IMR-90 (cell line): ENCODE data around the gene STAT1. TPM values are rescaled to one million over a fixed set of nuclear protein-coding genes. Genes with fewer than 3 reads are reported as not detected.

Source experiments
- ATAC-seq: fragments of 200-7000 bp; cut with Tn5 transposase; 2 replicates; pipeline ENCODE4 v1.9.1; 2020; ENCODE audit warnings: low read depth, mild to moderate bottlenecking, moderate library complexity
- BruUV-seq: library from RNA; stranded (reverse); fragments of 400-500 nt; replicated peaks from 2 replicates; lab custom pipeline; 2021; lab: Mats Ljungman, UMichigan
- CTCF ChIA-PET: fragments of 300-600 bp; formaldehyde crosslinking; extraction: SDS; loops from one replicate; lab custom pipeline; 2021; ENCODE audit warnings: antibody characterized with exemption; lab: Yijun Ruan, JAX
- POLR2A ChIA-PET: fragments of 300-600 bp; sonication (Branson Sonifier 250); formaldehyde crosslinking; loops from one replicate; lab custom pipeline; 2022; ENCODE audit warnings: antibody characterized with exemption; ENCODE audit not compliant: unreplicated experiment; lab: Charles Lee
- DNase-seq: peaks from one replicate; pipeline ENCODE4 v3.0.0; 2013
- H2AFZ ChIP-seq: replicated peaks from 2 replicates; pipeline ENCODE3; 2013; ENCODE audit warnings: low read length, mild to moderate bottlenecking; ENCODE audit not compliant: poor library complexity
- H2AK5ac ChIP-seq: 2 replicates; pipeline ENCODE4 v1.6.1; 2013; ENCODE audit warnings: low read depth, low read length, inconsistent platforms
- H2AK9ac ChIP-seq: replicated peaks from 2 replicates; pipeline ENCODE3; 2013; ENCODE audit warnings: mild to moderate bottlenecking, low read depth, low read length, moderate library complexity; ENCODE audit not compliant: poor library complexity
- H2BK120ac ChIP-seq: 2 replicates; pipeline ENCODE4 v1.6.1; 2013; ENCODE audit warnings: low read depth, low read length, inconsistent platforms
- H2BK15ac ChIP-seq: 3 replicates; pipeline ENCODE4 v1.6.1; 2013; ENCODE audit warnings: low read depth, low read length, inconsistent platforms
- H2BK20ac ChIP-seq: 2 replicates; pipeline ENCODE4 v1.6.1; 2013; ENCODE audit warnings: low read depth, mild to moderate bottlenecking, inconsistent platforms, low read length, moderate library complexity
- H2BK5ac ChIP-seq: 2 replicates; pipeline ENCODE4 v1.6.1; 2013; ENCODE audit warnings: mild to moderate bottlenecking, low read depth, low read length, inconsistent platforms; ENCODE audit not compliant: poor library complexity, severe bottlenecking
- H3K14ac ChIP-seq: replicated peaks from 2 replicates; pipeline ENCODE4 v1.6.1; 2013; ENCODE audit warnings: low read depth, low read length, inconsistent platforms
- H3K18ac ChIP-seq: 2 replicates; pipeline ENCODE4 v1.6.1; 2013; ENCODE audit warnings: low read depth, low read length, control low read depth
- H3K23ac ChIP-seq: 2 replicates; pipeline ENCODE4 v1.6.1; 2013; ENCODE audit warnings: low read depth, low read length, inconsistent platforms
- H3K27ac ChIP-seq: 2 replicates; pipeline ENCODE4 v1.5.1; 2013; ENCODE audit warnings: mild to moderate bottlenecking, control low read depth, low read length; ENCODE audit not compliant: insufficient read depth
- H3K27me3 ChIP-seq: 2 replicates; pipeline ENCODE4 v1.6.1; 2013; ENCODE audit warnings: low read length; ENCODE audit not compliant: control insufficient read depth, insufficient read depth
- H3K36me3 ChIP-seq: 2 replicates; pipeline ENCODE4 v1.6.1; 2013; ENCODE audit warnings: low read length, mixed read lengths; ENCODE audit not compliant: control insufficient read depth, insufficient read depth
- H3K4ac ChIP-seq: 2 replicates; pipeline ENCODE4 v1.6.1; 2013; ENCODE audit warnings: low read depth, low read length, inconsistent platforms
- H3K4me1 ChIP-seq: 2 replicates; pipeline ENCODE4 v1.6.1; 2013; ENCODE audit warnings: low read length, mixed read lengths; ENCODE audit not compliant: control insufficient read depth, insufficient read depth
- H3K4me2 ChIP-seq: 2 replicates; pipeline ENCODE4 v1.6.1; 2013; ENCODE audit warnings: low read depth, mild to moderate bottlenecking, control low read depth, low read length, moderate library complexity
- H3K4me3 ChIP-seq: 2 replicates; pipeline ENCODE4 v1.5.1; 2013; ENCODE audit warnings: low read depth, mild to moderate bottlenecking, control low read depth, low read length, moderate library complexity; ENCODE audit not compliant: insufficient read depth
- H3K56ac ChIP-seq: 2 replicates; pipeline ENCODE4 v1.6.1; 2013; ENCODE audit warnings: low read length, inconsistent platforms; ENCODE audit not compliant: insufficient read depth; ENCODE audit errors: extremely low read depth
- H3K79me1 ChIP-seq, 2 experiments: 2 replicates each; pipeline ENCODE4 v1.6.1; 2013; ENCODE audit warnings: low read length in 2 of 2, inconsistent platforms in 1 of 2, low read depth in 1 of 2
- H3K9ac ChIP-seq: 2 replicates; pipeline ENCODE4 v1.6.1; 2013; ENCODE audit warnings: low read depth, low read length, control low read depth
- H3K9me1 ChIP-seq: 2 replicates; pipeline ENCODE4 v1.6.1; 2013; ENCODE audit warnings: low read length, inconsistent platforms; ENCODE audit not compliant: insufficient read depth
- H3K9me3 ChIP-seq: 2 replicates; pipeline ENCODE4 v1.6.1; 2013; ENCODE audit warnings: low read length; ENCODE audit not compliant: control insufficient read depth, insufficient read depth
- H4K20me1 ChIP-seq: 2 replicates; pipeline ENCODE4 v1.6.1; 2013; ENCODE audit warnings: low read length, inconsistent platforms; ENCODE audit not compliant: insufficient read depth
- H4K5ac ChIP-seq: 2 replicates; pipeline ENCODE4 v1.6.1; 2013; ENCODE audit warnings: mild to moderate bottlenecking, low read depth, low read length, control low read depth
- H4K8ac ChIP-seq, 2 experiments: 2 replicates each; pipeline ENCODE4 v1.6.1; 2013; ENCODE audit warnings: low read depth in 2 of 2, low read length in 2 of 2, control low read depth in 1 of 2, inconsistent platforms in 1 of 2
- H4K91ac ChIP-seq: 2 replicates; pipeline ENCODE4 v1.6.1; 2013; ENCODE audit warnings: low read depth, low read length, inconsistent platforms; ENCODE audit not compliant: insufficient read depth
- BHLHE40 ChIP-seq: fragments of 150-350 bp; IDR thresholded peaks from 2 replicates; pipeline ENCODE4 v1.6.1; 2016; ENCODE audit warnings: mild to moderate bottlenecking, low read depth, low read length
- CEBPB ChIP-seq: IDR thresholded peaks from 2 replicates; pipeline ENCODE4 v1.6.1; 2012; ENCODE audit warnings: low read depth, low read length, improper control_type of control experiment
- CHD1 ChIP-seq: IDR thresholded peaks from 2 replicates; pipeline ENCODE4 v1.6.1; 2012; ENCODE audit warnings: low read depth, low read length, improper control_type of control experiment
- ELK1 ChIP-seq: fragments of 150-350 bp; IDR thresholded peaks from 2 replicates; pipeline ENCODE4 v1.6.1; 2016; ENCODE audit warnings: low read depth, mild to moderate bottlenecking, low read length, moderate library complexity, borderline replicate concordance
- FOS ChIP-seq: fragments of 150-350 bp; IDR thresholded peaks from 2 replicates; pipeline ENCODE4 v1.6.1; 2016; ENCODE audit warnings: low read depth, low read length
- MAFK ChIP-seq: IDR thresholded peaks from 2 replicates; pipeline ENCODE4 v1.6.1; 2012; ENCODE audit warnings: low read depth, low read length, improper control_type of control experiment
- MAZ ChIP-seq: IDR thresholded peaks from 2 replicates; pipeline ENCODE4 v1.6.1; 2012; ENCODE audit warnings: low read depth, mild to moderate bottlenecking, low read length, improper control_type of control experiment, moderate library complexity, borderline replicate concordance
- MXI1 ChIP-seq: IDR thresholded peaks from 2 replicates; pipeline ENCODE4 v1.6.1; 2012; ENCODE audit warnings: low read depth, mild to moderate bottlenecking, low read length, moderate library complexity, borderline replicate concordance
- NFE2L2 ChIP-seq: fragments of 150-350 bp; IDR thresholded peaks from 2 replicates; pipeline ENCODE4 v1.6.1; 2016; ENCODE audit warnings: low read depth, mild to moderate bottlenecking, low read length
- POLR2A ChIP-seq: IDR thresholded peaks from 2 replicates; pipeline ENCODE4 v1.6.1; 2012; ENCODE audit warnings: mild to moderate bottlenecking, low read depth, low read length
- RAD21 ChIP-seq: IDR thresholded peaks from 2 replicates; pipeline ENCODE4 v1.6.1; 2012; ENCODE audit warnings: low read length, improper control_type of control experiment
- RCOR1 ChIP-seq: IDR thresholded peaks from 2 replicates; pipeline ENCODE4 v1.6.1; 2012; ENCODE audit warnings: mild to moderate bottlenecking, low read length, improper control_type of control experiment; ENCODE audit not compliant: insufficient replicate concordance
- RFX5 ChIP-seq: IDR thresholded peaks from 2 replicates; pipeline ENCODE4 v1.8.0; 2012; ENCODE audit warnings: low read depth, mild to moderate bottlenecking, low read length, moderate library complexity
- SMC3 ChIP-seq: fragments of 150-350 bp; IDR thresholded peaks from 2 replicates; pipeline ENCODE4 v1.6.1; 2016; ENCODE audit warnings: low read depth, mild to moderate bottlenecking, antibody characterized with exemption, low read length, moderate library complexity
- USF2 ChIP-seq: fragments of 150-350 bp; IDR thresholded peaks from 2 replicates; pipeline ENCODE4 v1.6.1; 2017; ENCODE audit warnings: mild to moderate bottlenecking, antibody characterized with exemption, low read length, low read depth
- WGBS, 2 experiments: methylation state at CpG; one replicate each; pipeline versions ENCODE4 v1.1.5 to v1.1.7; 2013; ENCODE audit warnings: missing lambda C conversion rate in 2 of 2; ENCODE audit not compliant: insufficient read length in 1 of 2; ENCODE audit errors: extremely low coverage in 2 of 2; 5-methylcytosine and 5-hydroxymethylcytosine counted together
- dilution Hi-C: fragments of 300-500 bp; cut with HindIII; formaldehyde crosslinking; loops from one replicate; pipeline ENCODE4 v1.14.3; 2018; ENCODE audit warnings: low sequenced_read_pairs; ENCODE audit not compliant: unreplicated experiment
- in situ Hi-C: fragments of 300-500 bp; cut with MboI; formaldehyde crosslinking; loops from 3 replicates; pipeline ENCODE4 v1.14.3; 2019; ENCODE audit warnings: low sequenced_read_pairs, inconsistent platforms, mixed read lengths
- intact Hi-C: fragments of 100-400 bp; cut with micrococcal nuclease; formaldehyde crosslinking; loops from 2 replicates; pipeline ENCODE4 v1.10.0; 2022
- polyA plus RNA-seq, 3 experiments: library from polyadenylated mRNA; depleted of rRNA; stranded (reverse); fragments of >200 nt; gene quantifications; 2 replicates each; pipeline ENCODE4 v1.2.3, GENCODE V29; 2012; ENCODE audit warnings: low replicate concordance in 1 of 3
- total RNA-seq: library from RNA; depleted of rRNA; stranded (reverse); fragments of >200 nt; gene quantifications from 2 replicates; pipeline ENCODE4 v1.2.3, GENCODE V29; 2012
- TF ChIP-seq, protein P1 (sequence below): conservative IDR thresholded peaks from 2 replicates; pipeline ENCODE4 v1.5.1; 2012; ENCODE audit warnings: mild to moderate bottlenecking, low read depth, low read length, improper control_type of control experiment

STAT1 gene
- total and polyA plus RNA-seq, 2 of the 4 experiments (the other 2 are of a cell fraction): 43.2 to 67.9 TPM

- WGBS, 2 experiments: no CpG with 5 or more reads among the region's 1 CpG
- POLR2A ChIA-PET: no interaction called here
- TF ChIP-seq CEBPB: no peak
- TF ChIP-seq USF2: no peak
- TF ChIP-seq, protein P1, sequence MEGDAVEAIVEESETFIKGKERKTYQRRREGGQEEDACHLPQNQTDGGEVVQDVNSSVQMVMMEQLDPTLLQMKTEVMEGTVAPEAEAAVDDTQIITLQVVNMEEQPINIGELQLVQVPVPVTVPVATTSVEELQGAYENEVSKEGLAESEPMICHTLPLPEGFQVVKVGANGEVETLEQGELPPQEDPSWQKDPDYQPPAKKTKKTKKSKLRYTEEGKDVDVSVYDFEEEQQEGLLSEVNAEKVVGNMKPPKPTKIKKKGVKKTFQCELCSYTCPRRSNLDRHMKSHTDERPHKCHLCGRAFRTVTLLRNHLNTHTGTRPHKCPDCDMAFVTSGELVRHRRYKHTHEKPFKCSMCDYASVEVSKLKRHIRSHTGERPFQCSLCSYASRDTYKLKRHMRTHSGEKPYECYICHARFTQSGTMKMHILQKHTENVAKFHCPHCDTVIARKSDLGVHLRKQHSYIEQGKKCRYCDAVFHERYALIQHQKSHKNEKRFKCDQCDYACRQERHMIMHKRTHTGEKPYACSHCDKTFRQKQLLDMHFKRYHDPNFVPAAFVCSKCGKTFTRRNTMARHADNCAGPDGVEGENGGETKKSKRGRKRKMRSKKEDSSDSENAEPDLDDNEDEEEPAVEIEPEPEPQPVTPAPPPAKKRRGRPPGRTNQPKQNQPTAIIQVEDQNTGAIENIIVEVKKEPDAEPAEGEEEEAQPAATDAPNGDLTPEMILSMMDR: no peak
- TF ChIP-seq RFX5: no peak
- TF ChIP-seq NFE2L2: no peak
- TF ChIP-seq MAFK: no peak
- no peak for TF ChIP-seq FOS
- TF ChIP-seq MXI1: no peak
- no peak for TF ChIP-seq RAD21
- TF ChIP-seq RCOR1: no peak
- no peak for TF ChIP-seq ELK1
- TF ChIP-seq POLR2A: no peak
- TF ChIP-seq MAZ: no peak
- TF ChIP-seq BHLHE40: no peak
- TF ChIP-seq CHD1: no peak
- TF ChIP-seq SMC3: no peak
Observed at GRCh38 chr2:191063584-191063983, 49.6 kb upstream of the STAT1 start.

More at GRCh38 chr2:191063584-191063983, 49.6 kb upstream of the STAT1 start:
- CTCF ChIA-PET: interaction anchor here (0.5 to 2.8 kb wide), 2 partner anchors 12 to 215 kb away, joined by 4 to 11 read pairs; no protein-coding TSS in a partner anchor
- no peak overlapping the region for H3K4ac ChIP-seq
- H3K36me3 ChIP-seq: no peaks in the 10 kb centered on the region
- no peak overlapping the region for H3K4me3 ChIP-seq
- H4K20me1 ChIP-seq: no peaks in the 10 kb centered on the region
- no peak overlapping the region for H3K56ac ChIP-seq
- no peak overlapping the region for H4K8ac ChIP-seq
- no peak overlapping the region for H3K18ac ChIP-seq
- ATAC-seq (no peak), DNase-seq (no peak)
- dilution Hi-C loops: no loop called here
- H2BK5ac ChIP-seq: no peak overlapping the region
- H2AK5ac ChIP-seq: no peak overlapping the region
- H3K9ac ChIP-seq: no peak overlapping the region
- no peak overlapping the region for H3K14ac ChIP-seq
- no peak overlapping the region for H2AFZ ChIP-seq
- no peak overlapping the region for H2BK120ac ChIP-seq
- no peaks in the 10 kb centered on the region for H3K9me1 ChIP-seq
- H2BK15ac ChIP-seq: no peak overlapping the region
- BruUV-seq: no TSS peak
- no peak overlapping the region for H3K4me2 ChIP-seq
- H2AK9ac ChIP-seq: no peak overlapping the region
- H3K4me1 ChIP-seq: 0 out of 2 replicates have a peak, but pooled peaks cover 2% of the 10 kb centered on the region
- no peaks in the 10 kb centered on the region for H3K27me3 ChIP-seq
- no peak overlapping the region for H3K23ac ChIP-seq
- H3K79me1 ChIP-seq: no peaks in the 10 kb centered on the region
- H3K27ac ChIP-seq: no peak overlapping the region
- in situ Hi-C loops: loop anchor here (10.0 kb wide), 1 partner anchor 71 kb away; no protein-coding TSS in a partner anchor
- H2BK20ac ChIP-seq: no peak overlapping the region
- H4K91ac ChIP-seq: no peak overlapping the region
- H4K5ac ChIP-seq: no peak overlapping the region
- intact Hi-C loops: no loop called here
- no peaks in the 10 kb centered on the region for H3K9me3 ChIP-seq
